ENCODE measurements around the gene REX1BD.
A peak's percentile ranks its signal among the peaks of the same experiment; 100 is the strongest.
"Not testable (repeated sequence)": the region's sequence is repeated elsewhere in the genome, so short reads cannot be mapped to it uniquely, and the experiment has no call there.

The REX1BD gene

DNA sequence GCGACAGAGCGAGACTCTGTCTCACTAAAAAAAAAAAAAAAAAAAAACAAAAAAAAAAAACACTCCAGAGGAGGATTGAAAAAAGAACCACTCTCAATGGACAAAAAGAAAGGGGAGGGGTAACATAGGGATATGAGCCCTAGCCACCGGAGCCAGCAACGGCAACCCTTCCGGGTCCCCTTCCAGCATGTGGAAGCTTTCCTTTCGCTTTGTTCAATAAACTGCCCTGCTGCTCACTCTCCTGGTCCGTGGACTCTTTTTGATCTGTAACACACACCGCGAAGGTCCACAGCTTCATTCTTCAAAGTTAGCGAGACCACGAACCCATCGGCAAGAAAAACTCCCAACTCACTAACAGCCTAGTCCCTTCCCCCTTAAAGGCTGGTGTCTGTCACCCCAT, 1.0 kb upstream of the REX1BD start:
- H3K4me1 ChIP-seq (ENCODE audit: insufficient read depth, low read length): peaks cover 2% of the 10 kb centered on the region; the same call in 1 of the 2 replicates
- peak overlapping the region; percentile 89; the same call in 1 of the 2 replicates for H3K9ac ChIP-seq (ENCODE audit: low read depth, low read length)
- H3K27ac ChIP-seq (ENCODE audit: low read length): no peak overlapping the region
- no peak overlapping the region for H3K4me3 ChIP-seq (ENCODE audit: low read length)
- H3K27me3 ChIP-seq (ENCODE audit: insufficient read depth, low read length): no peaks in the 10 kb centered on the region
- H3K36me3 ChIP-seq (ENCODE audit: insufficient read depth, low read depth, low read length): peaks cover 4% of the 10 kb centered on the region; the same call in 1 of the 2 replicates
- H3K9me3 ChIP-seq (ENCODE audit: insufficient read depth, low read depth, low read length): no peaks in the 10 kb centered on the region

DNA sequence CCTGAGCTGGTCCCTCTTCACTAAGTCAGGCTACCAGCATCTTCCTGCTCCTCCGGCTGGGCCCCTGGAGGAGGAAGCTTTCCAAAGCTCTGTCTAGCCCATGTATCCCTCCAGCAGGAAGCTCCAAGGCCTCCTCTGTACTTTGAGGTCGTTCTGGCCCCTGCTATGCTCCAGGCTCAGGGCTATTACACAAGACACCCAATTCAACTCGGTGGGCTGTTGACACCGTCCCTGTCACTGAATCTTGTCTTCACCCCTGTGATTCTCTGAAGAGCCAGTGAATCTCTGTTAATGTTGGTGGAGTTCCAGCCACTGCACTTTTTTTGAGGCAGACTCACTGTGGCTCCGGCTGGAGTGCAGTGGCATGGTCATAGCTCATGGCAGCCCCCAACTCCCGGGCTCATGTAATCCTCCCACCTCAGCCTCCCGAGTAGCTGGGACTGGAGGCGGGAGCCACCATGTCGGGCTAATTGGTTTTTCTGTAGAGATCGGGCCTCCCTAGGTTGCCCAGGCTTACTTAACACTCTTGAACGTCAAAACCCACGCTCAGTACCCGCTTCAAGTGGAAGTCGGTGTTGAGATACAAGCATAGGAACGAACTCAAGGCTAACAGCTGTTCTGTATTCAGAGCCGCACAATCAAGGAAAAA, 512 bp upstream of the REX1BD start:
- Histone ChIP-seq H3K27ac (ENCODE audit: low read length) (peak overlapping the region; percentile 63), H3K4me3 (ENCODE audit: low read length) (peak overlapping the region; percentile 88), H3K9me3 (ENCODE audit: insufficient read depth, low read depth, low read length) (no peaks in the 10 kb centered on the region), H3K9ac (ENCODE audit: low read depth, low read length) (peak overlapping the region; percentile 89; the same call in 1 of the 2 replicates), H3K27me3 (ENCODE audit: insufficient read depth, low read length) (no peaks in the 10 kb centered on the region; the same call in 1 of the 2 replicates), H3K4me1 (ENCODE audit: insufficient read depth, low read length) (peaks cover 2% of the 10 kb centered on the region; the same call in 1 of the 2 replicates), H3K36me3 (ENCODE audit: insufficient read depth, low read depth, low read length) (peaks cover 4% of the 10 kb centered on the region; the same call in 1 of the 2 replicates)

DNA sequence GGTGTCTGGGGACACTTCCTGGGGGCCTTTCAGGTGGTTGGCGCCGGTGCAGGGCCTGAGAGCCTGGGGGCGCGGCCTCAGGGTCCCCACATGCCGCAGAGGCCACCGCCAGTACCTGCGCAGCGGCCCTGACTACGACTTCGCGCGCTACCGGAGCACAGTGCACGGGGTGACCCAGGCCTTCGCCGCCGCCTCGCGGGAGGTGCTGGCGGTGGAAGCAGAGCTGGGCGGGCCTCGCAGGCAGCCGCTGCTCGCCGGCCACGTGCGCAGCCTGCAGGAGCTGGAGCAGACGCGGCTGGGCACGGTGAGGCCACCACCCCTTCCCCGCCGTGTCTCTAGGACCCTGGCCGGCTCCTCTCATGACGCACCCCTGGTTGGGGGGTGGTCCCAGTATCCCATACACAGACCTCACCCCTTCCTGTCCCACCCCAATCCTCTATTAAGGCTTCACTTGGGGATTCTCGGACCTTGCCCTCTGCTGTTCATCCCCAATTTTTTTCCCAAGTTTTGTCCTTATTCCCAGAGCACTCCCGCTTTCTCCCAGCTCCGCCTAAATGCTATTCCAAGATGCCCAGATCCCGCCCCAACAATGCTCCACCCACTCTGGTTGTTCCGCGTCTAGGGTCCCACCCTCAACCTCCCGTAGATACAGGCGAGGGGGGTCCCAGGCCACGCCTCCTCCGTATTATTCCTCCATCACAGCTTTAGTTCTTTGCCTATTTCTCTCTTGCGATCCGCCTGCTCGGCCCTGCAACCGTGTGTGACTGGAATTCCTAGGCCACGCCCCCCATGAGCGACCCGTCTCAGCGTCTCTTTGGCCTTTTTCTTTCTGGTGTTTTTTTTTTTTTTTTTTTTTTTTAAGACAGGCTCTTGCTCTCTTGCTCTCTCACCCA, 1.0 kb downstream of the REX1BD start:
- Histone ChIP-seq H3K27me3 (ENCODE audit: insufficient read depth, low read length) (peaks cover under 1% of the 10 kb centered on the region; the same call in 1 of the 2 replicates), H3K4me3 (ENCODE audit: low read length) (peak overlapping the region; percentile 88), H3K36me3 (ENCODE audit: insufficient read depth, low read depth, low read length) (peaks cover 4% of the 10 kb centered on the region; the same call in 1 of the 2 replicates)

DNA sequence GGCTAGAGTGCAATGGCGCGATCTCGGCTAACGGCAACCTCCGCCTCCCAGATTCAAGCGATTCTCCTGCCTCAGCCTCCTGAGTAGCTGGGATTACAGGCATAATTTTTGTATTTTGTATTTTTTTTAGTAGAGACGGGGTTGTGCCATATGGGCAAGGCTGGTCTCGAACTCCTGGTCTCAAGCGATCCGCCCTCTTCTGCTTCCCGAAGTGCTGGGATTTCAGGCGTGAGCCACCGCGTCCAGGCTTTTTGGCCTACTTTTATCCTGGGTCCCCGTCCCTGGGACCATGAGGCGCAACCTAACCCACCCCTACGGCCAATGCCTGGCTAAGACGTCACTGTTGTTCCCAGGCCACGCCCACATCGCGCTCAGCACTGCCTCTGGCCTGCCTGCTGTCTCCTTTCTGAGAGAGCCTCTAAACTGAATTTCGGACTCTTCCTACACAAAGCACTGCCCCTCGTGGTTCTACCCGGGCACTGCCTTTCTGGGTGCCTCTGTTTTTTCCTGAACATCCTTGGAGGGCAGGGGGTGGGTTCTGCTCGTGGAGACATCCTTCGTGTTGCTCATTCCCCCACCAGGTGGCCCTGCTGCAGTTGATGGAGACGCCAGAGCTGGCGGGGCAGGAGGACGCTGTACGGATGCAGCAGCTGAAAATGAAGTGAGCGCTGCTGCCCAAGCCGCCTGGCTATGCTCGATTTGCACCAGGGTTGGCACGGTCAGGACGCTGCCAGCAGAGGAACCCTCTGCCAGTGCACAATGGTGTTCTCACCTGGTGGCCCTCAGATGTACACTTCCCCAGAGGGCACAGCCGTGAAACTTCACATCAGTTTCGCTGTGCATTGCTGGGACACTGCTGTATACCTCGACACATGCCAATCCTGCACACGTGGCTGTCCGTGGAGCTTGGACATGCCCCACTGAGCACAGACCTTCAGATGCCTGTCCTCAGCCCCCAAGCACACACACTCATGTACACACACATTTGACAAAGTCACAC, 2.0 kb downstream of the REX1BD start:
- H3K4me3 ChIP-seq (ENCODE audit: low read length): peak overlapping the region; percentile 88
- peaks cover 4% of the 10 kb centered on the region; the same call in 1 of the 2 replicates for H3K36me3 ChIP-seq (ENCODE audit: insufficient read depth, low read depth, low read length)
- H3K4me1 ChIP-seq (ENCODE audit: insufficient read depth, low read length): peaks cover 14% of the 10 kb centered on the region; the same call in 1 of the 2 replicates
- no peaks in the 10 kb centered on the region for H3K9me3 ChIP-seq (ENCODE audit: insufficient read depth, low read depth, low read length)
- peak overlapping the region; percentile 89; the same call in 1 of the 2 replicates for H3K9ac ChIP-seq (ENCODE audit: low read depth, low read length)
- H3K27ac ChIP-seq (ENCODE audit: low read length): no peak overlapping the region
- peaks cover 10% of the 10 kb centered on the region for H3K27me3 ChIP-seq (ENCODE audit: insufficient read depth, low read length)

More for the DNA sequence above, 1.0 kb downstream of the REX1BD start:
- peak overlapping the region; percentile 89 for H3K9ac ChIP-seq (ENCODE audit: low read depth, low read length)
- peak overlapping the region; percentile 63 for H3K27ac ChIP-seq (ENCODE audit: low read length)
- peaks cover 6% of the 10 kb centered on the region; the same call in 1 of the 2 replicates for H3K4me1 ChIP-seq (ENCODE audit: insufficient read depth, low read length)
- H3K9me3 ChIP-seq (ENCODE audit: insufficient read depth, low read depth, low read length): no peaks in the 10 kb centered on the region

DNA sequence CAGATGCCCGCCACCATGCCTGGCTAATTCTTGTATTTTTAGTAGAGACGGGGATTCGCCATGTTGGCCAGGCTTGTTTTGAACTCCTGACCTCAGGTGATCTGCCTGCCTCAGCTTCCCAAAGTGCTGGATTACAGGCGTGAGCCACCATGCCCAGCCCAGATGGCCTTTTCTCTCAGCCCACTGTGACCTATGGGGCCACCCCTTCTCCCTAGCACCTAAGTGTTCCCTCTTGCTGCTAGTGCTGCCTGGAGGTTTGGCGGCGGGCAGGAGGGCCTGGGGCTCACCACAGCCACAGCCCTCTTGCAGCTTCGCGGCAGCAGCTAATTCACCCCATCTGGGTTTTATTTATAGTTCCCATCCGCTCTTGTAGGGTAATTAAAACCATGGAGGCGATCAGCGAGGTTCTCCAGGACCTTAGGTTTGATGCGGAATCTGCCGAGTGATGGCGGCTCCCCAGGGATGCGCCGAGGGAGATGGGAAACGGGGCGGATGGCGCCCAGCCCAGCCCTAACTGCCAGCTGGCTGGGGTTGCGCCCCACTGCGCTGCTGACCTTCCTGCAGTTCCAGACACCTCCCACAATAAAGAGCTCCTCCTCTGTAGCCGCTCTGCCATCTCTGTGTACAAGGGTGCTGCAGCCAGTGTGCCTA, 3.3 kb downstream of the REX1BD start:
- peaks cover 14% of the 10 kb centered on the region; the same call in 1 of the 2 replicates for H3K4me1 ChIP-seq (ENCODE audit: insufficient read depth, low read length)
- H3K36me3 ChIP-seq (ENCODE audit: insufficient read depth, low read depth, low read length): peaks cover 4% of the 10 kb centered on the region; the same call in 1 of the 2 replicates
- no peak overlapping the region for H3K27ac ChIP-seq (ENCODE audit: low read length)
- H3K9me3 ChIP-seq (ENCODE audit: insufficient read depth, low read depth, low read length): no peaks in the 10 kb centered on the region
- no peak overlapping the region for H3K9ac ChIP-seq (ENCODE audit: low read depth, low read length)
- no peak overlapping the region for H3K4me3 ChIP-seq (ENCODE audit: low read length)
- H3K27me3 ChIP-seq (ENCODE audit: insufficient read depth, low read length): peaks cover 20% of the 10 kb centered on the region

DNA sequence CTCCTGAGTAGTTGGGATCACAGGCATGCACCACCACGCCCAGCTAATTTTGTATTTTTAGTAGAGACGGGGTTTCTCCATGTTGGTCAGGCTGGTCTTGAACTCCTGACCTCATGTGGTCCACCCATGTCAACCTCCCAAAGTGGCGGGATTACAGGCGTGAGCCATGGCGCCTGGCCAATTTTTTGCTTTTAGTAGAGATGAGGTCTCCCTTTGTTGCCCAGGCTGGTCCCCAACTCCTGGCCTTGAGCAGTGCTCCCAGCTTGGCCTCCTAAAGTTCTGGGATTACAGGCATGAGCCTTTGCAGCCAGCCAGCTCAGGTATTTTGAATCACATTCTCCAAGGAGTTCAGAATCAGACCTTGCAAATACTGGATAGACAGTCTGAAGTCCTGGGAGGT, 4.1 kb downstream of the REX1BD start:
- not testable (repeated sequence) for H3K9ac ChIP-seq (ENCODE audit: low read depth, low read length); H3K9me3 ChIP-seq (ENCODE audit: insufficient read depth, low read depth, low read length); H3K4me3 ChIP-seq (ENCODE audit: low read length); H3K27ac ChIP-seq (ENCODE audit: low read length); H3K36me3 ChIP-seq (ENCODE audit: insufficient read depth, low read depth, low read length)
- Histone ChIP-seq H3K4me1 (ENCODE audit: insufficient read depth, low read length) (peaks cover 14% of the 10 kb centered on the region; the same call in 1 of the 2 replicates), H3K27me3 (ENCODE audit: insufficient read depth, low read length) (peaks cover 20% of the 10 kb centered on the region)

DNA sequence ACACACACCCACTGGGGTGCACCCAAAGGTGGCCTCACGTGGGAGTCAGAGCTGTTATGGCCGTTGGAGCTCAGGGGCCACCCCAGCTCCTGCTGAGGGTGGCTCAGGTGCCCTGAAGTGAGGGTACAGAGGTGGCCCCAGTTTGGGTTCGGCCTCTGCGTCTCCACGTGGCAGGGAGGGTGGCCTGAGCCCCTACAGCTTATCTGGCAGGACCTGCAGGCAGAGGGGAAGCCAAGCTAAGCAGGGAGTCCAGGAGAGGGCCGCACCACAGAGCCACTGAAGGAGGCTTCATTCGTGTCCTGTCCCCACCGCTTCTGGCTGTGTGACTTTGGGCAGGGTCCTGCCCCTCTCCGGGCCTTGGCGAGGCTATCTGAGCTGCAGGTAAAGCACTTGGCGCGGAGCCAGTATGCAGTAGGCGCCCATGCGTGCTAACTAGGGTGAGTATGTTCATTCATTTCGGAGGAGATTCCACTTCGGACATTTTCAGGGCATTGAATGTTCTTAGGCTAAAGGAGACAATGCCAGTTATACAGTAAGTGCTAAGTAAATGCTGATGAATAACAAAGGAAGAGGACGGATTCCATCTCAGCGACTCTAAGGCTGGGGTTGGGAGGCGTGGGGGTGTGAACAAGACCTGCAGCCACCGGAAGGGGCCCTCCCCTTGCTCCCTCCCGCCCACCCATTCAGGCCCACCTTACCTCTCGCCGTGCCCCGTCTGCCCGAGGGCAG, 4.9 kb downstream of the REX1BD start:
- H3K9ac ChIP-seq (ENCODE audit: low read depth, low read length): peak overlapping the region; percentile 68; the same call in 1 of the 2 replicates
- H3K9me3 ChIP-seq (ENCODE audit: insufficient read depth, low read depth, low read length): no peaks in the 10 kb centered on the region
- H3K27me3 ChIP-seq (ENCODE audit: insufficient read depth, low read length): peaks cover 25% of the 10 kb centered on the region
- peaks cover 4% of the 10 kb centered on the region; the same call in 1 of the 2 replicates for H3K36me3 ChIP-seq (ENCODE audit: insufficient read depth, low read depth, low read length)
- H3K4me1 ChIP-seq (ENCODE audit: insufficient read depth, low read length): peaks cover 14% of the 10 kb centered on the region; the same call in 1 of the 2 replicates
- H3K27ac ChIP-seq (ENCODE audit: low read length): no peak overlapping the region
- H3K4me3 ChIP-seq (ENCODE audit: low read length): peak overlapping the region; percentile 66

DNA sequence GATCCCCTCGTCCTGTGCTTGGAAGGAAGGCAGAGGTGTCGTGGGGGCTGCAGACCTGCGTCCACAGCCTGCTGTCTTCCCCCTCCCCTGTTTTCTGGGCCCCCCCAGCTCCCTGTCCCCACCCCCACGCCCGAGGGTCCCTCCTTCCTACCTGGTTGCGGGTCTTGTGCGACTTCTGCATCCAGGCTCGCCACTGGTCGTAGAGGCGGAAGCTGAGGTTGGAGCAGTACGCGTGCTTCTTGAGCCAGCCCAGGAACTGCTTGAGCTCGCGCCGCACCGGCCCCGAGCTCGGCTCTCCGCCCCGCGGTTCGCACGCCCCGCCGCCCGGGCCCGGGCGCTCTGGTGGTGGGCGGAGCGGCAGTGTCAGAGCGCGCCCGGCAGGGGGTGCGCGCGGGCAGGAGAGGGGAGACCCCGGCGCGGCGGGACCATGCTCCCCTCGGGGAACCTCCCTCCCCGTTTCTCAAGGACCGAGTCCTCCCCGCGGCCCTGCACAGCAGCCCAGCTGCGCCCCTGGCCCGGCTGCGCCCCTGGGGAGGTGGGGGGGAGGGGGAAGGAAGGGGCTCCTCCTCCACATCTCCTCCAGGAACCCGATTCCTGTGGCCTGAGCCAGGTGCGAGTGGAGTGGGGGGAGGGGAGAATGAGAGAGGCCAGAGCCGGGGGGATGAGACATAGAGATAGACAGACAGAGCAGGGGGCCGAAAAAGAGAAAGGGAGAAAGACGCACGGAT, 5.7 kb downstream of the REX1BD start:
- H3K4me3 ChIP-seq (ENCODE audit: low read length): peak overlapping the region; percentile 66
- H3K36me3 ChIP-seq (ENCODE audit: insufficient read depth, low read depth, low read length): peaks cover 4% of the 10 kb centered on the region; the same call in 1 of the 2 replicates
- H3K9ac ChIP-seq (ENCODE audit: low read depth, low read length): peak overlapping the region; percentile 68
- H3K27me3 ChIP-seq (ENCODE audit: insufficient read depth, low read length): peaks cover 33% of the 10 kb centered on the region
- H3K4me1 ChIP-seq (ENCODE audit: insufficient read depth, low read length): peaks cover 14% of the 10 kb centered on the region; the same call in 1 of the 2 replicates
- H3K27ac ChIP-seq (ENCODE audit: low read length): no peak overlapping the region
- no peaks in the 10 kb centered on the region for H3K9me3 ChIP-seq (ENCODE audit: insufficient read depth, low read depth, low read length)

DNA sequence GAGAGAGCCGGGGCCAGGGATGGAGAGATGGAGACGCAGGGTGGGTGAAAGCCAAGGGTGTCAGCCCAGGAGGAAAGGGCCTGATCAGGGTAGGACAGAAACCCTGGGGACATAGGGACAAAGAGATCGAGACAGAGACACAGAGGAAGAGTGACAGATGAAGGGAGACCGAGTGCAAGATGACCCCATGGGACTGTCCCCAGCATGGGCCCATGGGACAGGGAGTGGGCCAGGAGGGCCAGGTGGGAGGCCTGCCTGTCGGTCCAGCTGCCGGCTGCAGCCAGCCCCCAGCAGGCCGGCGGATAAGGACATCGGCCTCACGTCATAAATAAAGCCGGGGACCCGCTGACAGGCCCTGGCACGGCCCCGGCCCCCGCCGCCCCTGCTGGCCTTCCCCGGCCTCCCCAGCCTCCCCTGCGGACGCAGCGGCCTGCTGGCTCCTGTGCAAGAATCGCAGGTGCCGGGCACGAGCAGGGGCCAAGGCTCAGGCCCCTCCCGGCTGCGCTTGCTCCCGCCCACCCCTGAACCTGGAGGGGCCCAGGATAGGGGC, 6.3 kb downstream of the REX1BD start:
- H3K27ac ChIP-seq (ENCODE audit: low read length): no peak overlapping the region
- H3K27me3 ChIP-seq (ENCODE audit: insufficient read depth, low read length): peaks cover 39% of the 10 kb centered on the region
- H3K4me3 ChIP-seq (ENCODE audit: low read length): peak overlapping the region; percentile 66
- peaks cover 14% of the 10 kb centered on the region; the same call in 1 of the 2 replicates for H3K4me1 ChIP-seq (ENCODE audit: insufficient read depth, low read length)
- H3K9ac ChIP-seq (ENCODE audit: low read depth, low read length): peak overlapping the region; percentile 68; the same call in 1 of the 2 replicates
- peaks cover 4% of the 10 kb centered on the region; the same call in 1 of the 2 replicates for H3K36me3 ChIP-seq (ENCODE audit: insufficient read depth, low read depth, low read length)
- H3K9me3 ChIP-seq (ENCODE audit: insufficient read depth, low read depth, low read length): no peaks in the 10 kb centered on the region

All from iPS-20b (cell line).